H1 (cell line): Measurements from ENCODE around the gene VPS13C. TPM values are rescaled to one million over a fixed set of nuclear protein-coding genes. Genes with fewer than 3 reads are reported as not detected.

Experiments
- EP300 ChIP-seq, 2 experiments: IDR thresholded peaks; 1 replicate in 1 of 2; 2 replicates in 1 of 2; pipeline ENCODE4 v1.6.1; 2011 to 2012; ENCODE audit warnings: low read depth in 2 of 2, low read length in 2 of 2, mild to moderate bottlenecking in 2 of 2, borderline replicate concordance in 1 of 2, inconsistent platforms in 1 of 2, moderate library complexity in 1 of 2
- polyA plus RNA-seq, 7 experiments: library from polyadenylated mRNA; depleted of rRNA in 3 of 7; stranded (reverse) in 5 of 7; unstranded in 2 of 7; fragments of >200 nt in 5 of 7; fragments of 200-250 nt in 2 of 7; gene quantifications; 1 replicate in 5 of 7; 2 replicates in 1 of 7; 4 replicates in 1 of 7; pipeline versions ENCODE4 v1.2.1 to v1.2.3, GENCODE V29; 2011 to 2013; ENCODE audit warnings: missing spikeins in 2 of 7, mixed read lengths in 2 of 7
- total RNA-seq: library from RNA; stranded (reverse); fragmentation: NEBNext Ultra II Directional; extraction: Animal tissue kit (Norgen Biotek cat#: 25700); gene quantifications from 2 replicates; pipeline ENCODE4 v1.2.1, GENCODE V29; 2021

Gene VPS13C
- total and polyA plus RNA-seq, 2 of the 8 experiments (the other 6 are each of a cell fraction or from before 2014, with no cell fraction given), result 4.8 to 18.8 TPM

DNA sequence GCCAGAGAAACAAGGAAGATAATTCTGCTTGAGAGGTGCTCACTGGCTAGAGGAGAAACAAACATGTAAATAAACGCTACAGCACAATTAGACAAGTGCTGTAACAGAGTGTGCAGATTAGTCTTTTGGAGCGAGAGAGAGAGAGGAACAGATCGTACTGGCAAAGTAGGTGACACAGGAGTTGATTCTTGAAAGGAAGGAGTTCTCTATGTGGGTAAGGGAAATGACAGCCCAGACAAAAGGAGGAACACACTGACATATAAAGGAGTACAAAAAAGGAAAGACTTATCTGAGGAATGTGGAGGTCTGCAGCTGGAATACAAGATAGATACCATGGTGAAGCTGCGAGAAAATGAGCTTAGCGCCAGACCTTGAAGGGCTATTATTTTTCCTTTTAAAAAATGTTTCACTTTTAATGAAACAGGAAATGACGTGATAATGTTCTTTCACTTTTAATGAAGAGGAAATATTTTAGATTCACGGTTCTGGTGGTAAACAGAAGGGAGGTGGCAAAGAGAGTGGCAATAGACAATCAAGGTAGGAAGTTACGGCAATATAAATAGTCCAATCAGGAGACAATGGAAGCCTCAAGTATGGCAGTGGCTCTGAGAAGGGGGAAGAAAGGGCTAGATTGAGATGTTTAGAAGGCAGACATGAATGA lies 202.9 kb downstream of the VPS13C start (continued):
- TF ChIP-seq EP300 (IDR thresholded peaks at IDR 0.05; ENCODE audit: borderline replicate concordance in 1 of 2, low read depth in 2 of 2, low read length in 2 of 2), result no peak
